Stimulated activated CD4-positive, alpha-beta T cell treated with anti-CD3 and anti-CD28 coated beads, Interleukin-1b, Interleukin-23, amount 100 ng/mL, for 4 hours (primary cell): ENCODE data around the gene NUDT1.

Experiments used
- DNase-seq, 2 donors: peaks; one replicate each; pipeline ENCODE4 v3.0.0-alpha.2; 2020; ENCODE audit warnings: low read depth in 2 of 2

Gene NUDT1

GRCh38 chr7:2205036-2205780 is 36.8 kb upstream of the NUDT1 start:
- no peak for DNase-seq

GRCh38 chr7:2208712-2209111 is 33.3 kb upstream of the NUDT1 start:
- DNase-seq: no peak

- DNase-seq: peak; percentile 15 to 29
Measured at GRCh38 chr7:2209146-2209960, 32.7 kb upstream of the NUDT1 start.

GRCh38 chr7:2209961-2210323 is 32.1 kb upstream of the NUDT1 start:
- DNase-seq: no peak

- no peak for DNase-seq
Measured at GRCh38 chr7:2210551-2211258, 31.3 kb upstream of the NUDT1 start.

- DNase-seq: no peak
Measured at GRCh38 chr7:2211259-2211880, 30.7 kb upstream of the NUDT1 start.

- DNase-seq: no peak
Measured at GRCh38 chr7:2211926-2212325, 30.1 kb upstream of the NUDT1 start.

- no peak for DNase-seq
Measured at GRCh38 chr7:2212906-2213305, 29.1 kb upstream of the NUDT1 start.

GRCh38 chr7:2213551-2214215 is 28.3 kb upstream of the NUDT1 start:
- no peak for DNase-seq

- no peak for DNase-seq
Measured at GRCh38 chr7:2214636-2215035, 27.4 kb upstream of the NUDT1 start.

GRCh38 chr7:2215851-2216250 is 26.2 kb upstream of the NUDT1 start:
- DNase-seq: no peak

GRCh38 chr7:2217206-2217605 is 24.8 kb upstream of the NUDT1 start:
- no peak for DNase-seq

- no peak for DNase-seq
Measured at GRCh38 chr7:2217716-2218443, 24.1 kb upstream of the NUDT1 start.

GRCh38 chr7:2218444-2218785 is 23.6 kb upstream of the NUDT1 start:
- no peak for DNase-seq

- DNase-seq: no peak
Measured at GRCh38 chr7:2219136-2219535, 22.9 kb upstream of the NUDT1 start.

- DNase-seq: no peak
Measured at GRCh38 chr7:2219606-2220005, 22.4 kb upstream of the NUDT1 start.

GRCh38 chr7:2220030-2220429 is 22.0 kb upstream of the NUDT1 start:
- no peak for DNase-seq

- DNase-seq: no peak
Measured at GRCh38 chr7:2220506-2220905, 21.5 kb upstream of the NUDT1 start.

- no peak for DNase-seq
Measured at GRCh38 chr7:2220954-2221353, 21.1 kb upstream of the NUDT1 start.

- DNase-seq: no peak
Measured at GRCh38 chr7:2222516-2222915, 19.5 kb upstream of the NUDT1 start.

GRCh38 chr7:2223321-2223720 is 18.7 kb upstream of the NUDT1 start:
- DNase-seq: no peak
